GM12873 (cell line): ENCODE measurements around the gene LSM11.

Experiments used
- CTCF ChIP-seq: IDR thresholded peaks from 2 replicates; pipeline ENCODE4 v1.5.1; 2012; ENCODE audit warnings: low read depth, mild to moderate bottlenecking, moderate library complexity, low read length, control low read depth; ENCODE audit not compliant: insufficient read depth; ENCODE audit errors: missing control alignments

LSM11 gene

DNA sequence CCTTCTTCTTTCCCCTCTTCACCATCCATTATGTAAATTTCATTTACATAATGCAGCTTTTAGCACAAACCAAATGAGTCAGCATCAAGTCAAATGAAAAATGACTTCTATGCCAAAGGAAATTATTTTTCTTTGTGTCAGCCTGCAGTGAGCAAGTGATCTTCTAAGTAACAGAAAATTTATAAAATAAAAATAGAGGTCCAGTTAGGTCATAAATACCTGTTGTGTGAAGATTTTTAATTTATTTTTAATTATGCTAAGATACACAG is 29.0 kb upstream of the LSM11 start:
- TF ChIP-seq CTCF, result no peak

- peak; percentile 61 for TF ChIP-seq CTCF
These were observed 25.0 kb upstream of the LSM11 start for GRCh38 chr5:157718519-157718918.

DNA sequence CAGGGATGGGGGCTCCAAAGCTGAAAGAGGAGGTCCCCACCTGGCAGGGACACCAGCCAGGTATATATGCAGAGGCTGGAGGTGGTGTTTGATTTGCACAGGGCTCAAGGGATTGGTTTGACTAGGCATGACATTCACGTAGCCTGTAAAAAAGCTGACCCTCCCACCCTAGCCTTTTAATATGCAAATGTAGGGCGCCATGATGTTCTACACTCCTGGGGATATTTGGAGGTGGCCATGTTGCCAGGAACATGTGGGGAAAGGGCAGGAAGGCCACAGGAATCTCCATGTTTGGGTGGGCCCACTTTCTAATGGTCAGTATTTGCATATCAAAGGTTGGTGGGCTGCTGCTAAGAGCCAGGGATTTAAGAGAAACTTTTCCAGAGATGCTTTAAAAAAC is 24.3 kb upstream of the LSM11 start:
- no peak for TF ChIP-seq CTCF

DNA sequence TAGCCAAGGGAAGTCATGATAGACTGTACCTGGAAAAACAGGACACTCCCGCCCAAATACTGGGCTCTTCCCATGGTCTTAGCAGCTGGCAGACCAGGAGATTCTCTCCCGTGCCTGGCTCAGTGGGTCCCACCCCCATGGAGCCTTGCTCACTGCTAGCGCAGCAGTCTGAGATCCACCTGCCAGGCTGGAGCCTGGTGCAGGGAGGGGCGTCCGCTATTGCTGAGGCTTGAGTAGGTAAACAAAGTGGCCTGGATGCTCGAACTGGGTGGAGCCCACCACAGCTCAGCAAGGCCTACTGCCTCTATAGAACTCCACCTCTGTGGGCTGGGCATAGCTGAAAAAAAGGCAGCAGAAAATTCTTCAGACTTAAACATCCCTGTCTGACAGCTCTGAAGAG is 22.4 kb upstream of the LSM11 start:
- no peak for TF ChIP-seq CTCF

DNA sequence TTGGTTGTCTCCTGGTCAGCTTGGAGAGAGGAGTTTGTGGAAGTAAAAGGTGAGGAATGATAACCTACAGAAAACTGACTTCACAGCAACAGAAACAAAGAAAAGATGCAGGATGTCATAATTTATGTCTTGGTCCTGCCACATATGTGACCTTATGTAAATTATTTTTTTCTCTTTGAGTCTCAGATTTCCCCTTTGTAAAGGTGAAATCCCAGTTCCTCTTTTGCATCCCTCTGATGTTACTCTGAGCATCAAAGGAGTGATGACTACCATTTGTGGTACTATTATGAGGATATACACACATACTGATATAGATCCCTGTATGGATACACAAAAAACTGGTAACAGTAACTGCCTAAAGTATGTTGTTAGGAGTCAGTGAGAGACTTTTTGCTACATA is 13.7 kb upstream of the LSM11 start:
- no peak for TF ChIP-seq CTCF

DNA sequence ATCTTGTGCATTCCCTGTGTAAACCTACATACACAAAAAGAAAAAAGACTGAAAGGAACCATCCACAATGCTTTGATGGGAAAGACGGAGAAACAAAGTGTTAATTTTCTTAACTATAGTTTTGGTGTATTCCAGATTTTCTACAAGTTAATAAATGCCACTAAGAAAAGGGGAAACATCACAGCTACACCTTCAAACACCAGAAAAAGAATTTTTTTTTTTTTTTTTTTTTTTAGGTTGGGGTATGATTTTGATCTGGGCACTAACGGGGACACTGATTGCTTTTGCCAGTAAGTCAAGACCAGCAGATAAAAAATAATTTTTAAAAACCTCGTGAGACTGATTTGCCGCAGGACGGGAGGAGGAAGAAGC is 12.6 kb upstream of the LSM11 start:
- TF ChIP-seq CTCF, result no peak

DNA sequence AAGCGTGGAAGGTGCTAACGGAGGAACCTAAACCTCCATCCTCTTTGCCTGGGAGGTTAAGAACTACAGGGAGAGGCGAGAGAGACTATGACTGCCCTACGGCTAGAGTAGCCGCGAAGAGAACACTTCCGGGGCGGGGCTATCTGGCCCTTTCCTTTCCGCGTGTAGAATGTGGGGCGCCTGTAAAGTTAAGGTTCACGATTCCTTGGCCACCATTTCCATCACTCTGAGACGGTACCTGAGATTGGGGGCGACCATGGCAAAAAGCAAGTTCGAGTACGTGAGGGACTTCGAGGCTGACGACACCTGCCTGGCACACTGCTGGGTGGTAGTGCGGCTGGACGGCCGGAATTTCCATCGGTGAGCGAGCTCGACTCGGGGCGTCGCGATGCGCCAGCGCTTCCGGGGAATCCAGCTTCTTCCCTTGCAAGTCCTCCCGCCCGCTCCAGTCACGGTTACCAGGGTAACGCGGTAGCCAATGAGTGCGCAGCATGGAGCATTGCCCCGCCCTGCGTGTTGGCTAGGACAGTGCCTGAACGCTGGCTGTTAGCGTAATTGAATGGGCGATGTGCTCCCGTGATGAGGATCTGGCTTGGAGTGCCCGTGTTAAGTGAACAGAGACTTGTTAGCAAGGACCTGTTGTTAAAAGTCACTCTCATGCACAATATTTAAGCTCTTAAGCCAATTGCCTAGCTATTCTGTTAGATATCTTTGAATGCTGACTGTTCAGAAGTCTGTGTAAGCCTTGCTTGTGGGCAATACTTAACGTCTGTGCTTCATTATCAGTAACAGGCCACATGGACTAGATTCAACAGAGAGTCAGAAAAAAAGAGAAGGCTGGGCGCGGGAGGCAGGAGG is 12.0 kb upstream of the LSM11 start, which contains the start of gene THG1L:
TSS of gene THG1L (plus strand) at position 149 of the 858 bp plus-strand sequence. CDS start at position 170, 21 bp downstream.
- TF ChIP-seq CTCF, result no peak
